Vagina (tissue), 2 donors: ENCODE measurements around the gene TMC7.

Experiments used
- POLR2A ChIP-seq, 2 donors: fragments of 450-650 bp; IDR thresholded peaks; one replicate each; pipeline ENCODE4 v1.6.1; 2017; ENCODE audit warnings: antibody characterized with exemption in 2 of 2, mild to moderate bottlenecking in 2 of 2, moderate library complexity in 2 of 2
- POLR2AphosphoS5 ChIP-seq, 2 donors: sonication (generic); formaldehyde crosslinking; IDR thresholded peaks; one replicate each; pipeline ENCODE4 v1.9.0; 2017; ENCODE audit warnings: antibody characterized with exemption in 2 of 2, mild to moderate bottlenecking in 2 of 2, low read depth in 1 of 2; ENCODE audit not compliant: insufficient read depth in 1 of 2
- TF ChIP-seq, protein P1 (sequence below), 3 experiments: fragments of 450-650 bp in 2 of 3; fragments of 200-600 bp in 1 of 3; sonication (generic) in 1 of 3; IDR thresholded peaks; one replicate each; pipeline ENCODE4 v1.5.1; 2017 to 2019; ENCODE audit warnings: antibody characterized with exemption in 3 of 3, mild to moderate bottlenecking in 2 of 3, moderate library complexity in 2 of 3

DNA sequence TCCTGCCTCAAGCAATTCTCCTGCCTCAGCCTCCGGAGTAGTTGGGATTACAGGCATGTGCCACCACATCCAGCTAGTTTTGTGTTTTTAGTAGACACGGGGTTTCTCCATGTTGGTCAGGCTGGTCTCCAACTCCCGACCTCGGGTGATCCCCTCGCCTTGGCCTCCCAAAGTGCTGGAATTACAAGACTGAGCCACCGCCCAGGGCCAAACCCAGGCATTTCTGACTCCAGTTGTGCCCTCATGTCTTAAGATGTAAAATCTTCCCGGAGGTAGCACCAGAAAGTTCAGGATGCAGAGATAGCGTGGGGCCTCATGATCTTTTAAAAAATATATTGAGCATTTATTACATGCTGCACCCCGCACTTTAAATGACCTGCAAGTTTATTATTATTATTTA is 44.7 kb upstream of the TMC7 start:
- TF ChIP-seq, protein P1, sequence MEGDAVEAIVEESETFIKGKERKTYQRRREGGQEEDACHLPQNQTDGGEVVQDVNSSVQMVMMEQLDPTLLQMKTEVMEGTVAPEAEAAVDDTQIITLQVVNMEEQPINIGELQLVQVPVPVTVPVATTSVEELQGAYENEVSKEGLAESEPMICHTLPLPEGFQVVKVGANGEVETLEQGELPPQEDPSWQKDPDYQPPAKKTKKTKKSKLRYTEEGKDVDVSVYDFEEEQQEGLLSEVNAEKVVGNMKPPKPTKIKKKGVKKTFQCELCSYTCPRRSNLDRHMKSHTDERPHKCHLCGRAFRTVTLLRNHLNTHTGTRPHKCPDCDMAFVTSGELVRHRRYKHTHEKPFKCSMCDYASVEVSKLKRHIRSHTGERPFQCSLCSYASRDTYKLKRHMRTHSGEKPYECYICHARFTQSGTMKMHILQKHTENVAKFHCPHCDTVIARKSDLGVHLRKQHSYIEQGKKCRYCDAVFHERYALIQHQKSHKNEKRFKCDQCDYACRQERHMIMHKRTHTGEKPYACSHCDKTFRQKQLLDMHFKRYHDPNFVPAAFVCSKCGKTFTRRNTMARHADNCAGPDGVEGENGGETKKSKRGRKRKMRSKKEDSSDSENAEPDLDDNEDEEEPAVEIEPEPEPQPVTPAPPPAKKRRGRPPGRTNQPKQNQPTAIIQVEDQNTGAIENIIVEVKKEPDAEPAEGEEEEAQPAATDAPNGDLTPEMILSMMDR (IDR thresholded peaks at IDR 0.05) = no peak
- TF ChIP-seq POLR2AphosphoS5 (IDR thresholded peaks at IDR 0.05; ENCODE audit: insufficient read depth in 1 of 2, low read depth in 1 of 2) (no peak), POLR2A (IDR thresholded peaks at IDR 0.05) (no peak)
